Heart left ventricle (tissue), 16 donors: ENCODE measurements around the gene ESPN. TPM values are rescaled to one million over a fixed set of nuclear protein-coding genes. Genes with fewer than 3 reads are reported as not detected.
A peak's percentile ranks its signal among the peaks of the same experiment; 100 is the strongest.

Experiments used
- ATAC-seq, 4 donors: fragments of 200-7000 bp; cut with Tn5 transposase; one replicate each; pipeline ENCODE4 v1.9.1; 2020 to 2022; ENCODE audit warnings: moderate library complexity in 4 of 4, mild to moderate bottlenecking in 3 of 4, moderate number of reproducible peaks in 1 of 4
- DNase-seq, 5 donors: peaks; one replicate each; pipeline ENCODE4 v3.0.0-alpha.2; 2020
- H3K27ac ChIP-seq, 12 donors: fragments of 200-600 bp; sonication (generic) in 4 of 12; one replicate each; pipeline versions ENCODE4 v1.5.0 to v1.8.0; 2016 to 2022; ENCODE audit warnings: mild to moderate bottlenecking in 2 of 12
- H3K27me3 ChIP-seq, 9 donors: fragments of 200-600 bp; sonication (generic) in 2 of 9; one replicate each; pipeline versions ENCODE4 v1.5.1 to v1.8.0; 2016 to 2022; ENCODE audit warnings: mild to moderate bottlenecking in 3 of 9
- H3K36me3 ChIP-seq, 9 donors: fragments of 200-600 bp; sonication (generic) in 2 of 9; one replicate each; pipeline versions ENCODE4 v1.5.0 to v1.8.0; 2018 to 2022; ENCODE audit warnings: mild to moderate bottlenecking in 2 of 9
- H3K4me1 ChIP-seq, 12 donors: fragments of 200-600 bp; sonication (generic) in 4 of 12; one replicate each; pipeline versions ENCODE4 v1.5.0 to v1.8.0; 2016 to 2022; ENCODE audit warnings: mild to moderate bottlenecking in 3 of 12
- H3K4me3 ChIP-seq, 12 donors: fragments of 200-600 bp; sonication (generic) in 4 of 12; one replicate each; pipeline versions ENCODE4 v1.5.0 to v1.8.0; 2017 to 2022; ENCODE audit warnings: mild to moderate bottlenecking in 9 of 12, moderate library complexity in 4 of 12
- H3K9me3 ChIP-seq, 12 donors: fragments of 200-600 bp; sonication (generic) in 4 of 12; one replicate each; pipeline versions ENCODE4 v1.5.0 to v1.8.0; 2016 to 2022; ENCODE audit warnings: mild to moderate bottlenecking in 1 of 12
- CTCF ChIP-seq, 12 donors: fragments of 200-600 bp; sonication (generic) in 4 of 12; IDR thresholded peaks; one replicate each; pipeline versions ENCODE4 v1.5.0 to v1.8.0; 2018 to 2022; ENCODE audit warnings: antibody characterized with exemption in 12 of 12, mild to moderate bottlenecking in 5 of 12
- POLR2A ChIP-seq, 2 donors: fragments of 450-650 bp; IDR thresholded peaks; one replicate each; pipeline ENCODE4 v1.6.1; 2017; ENCODE audit warnings: antibody characterized with exemption in 2 of 2, mild to moderate bottlenecking in 2 of 2, moderate library complexity in 2 of 2
- WGBS, 4 donors: extraction: QIAGEN DNeasy Blood & Tissue Kit in 2 of 4; methylation state at CpG; one replicate each; pipeline versions ENCODE4 v1.1.5 to v1.1.7; 2013 to 2018; 5-methylcytosine and 5-hydroxymethylcytosine counted together
- intact Hi-C, 10 donors: fragments of 100-400 bp; cut with DNase I; formaldehyde crosslinking; loops; one replicate each; pipeline versions ENCODE4 v1.11.1 to v1.14.2; 2022
- polyA plus RNA-seq, 2 donors: library from polyadenylated mRNA; stranded (reverse); fragments of 200-250 nt; gene quantifications; one replicate each; pipeline ENCODE4 v1.2.3, GENCODE V29; 2013
- total RNA-seq, 9 donors: library from RNA; depleted of rRNA in 2 of 9; stranded (reverse); fragments of >200 nt in 2 of 9; fragmentation: NEBNext Ultra II Directional in 3 of 9; extraction: Animal tissue kit (Norgen Biotek cat#: 25700) in 3 of 9; gene quantifications; one replicate each; pipeline versions ENCODE4 v1.1.0 to v1.2.4, GENCODE V29; 2016 to 2023
- donor health status: ischemic (EF 13 %, LVEDD 7.1; RV severe dilation, severe dysfunction).
- donor health status: healthy with polysubstance abuse.
- donor health status: DM: no; HTN: yes; CAD: no.
- donor health status: DM: no; HTN: no; CAD: no.
- donor health status: ischemic (EF 25% LVEDD 6.9; RV normal size, moderate dysfunction).
- donor health status: ischemic (EF 25% LVEDD 5.7; RV mildly dilated, moderate dysfunction).
- donor health status: healthy.
- donor health status: DM: yes; HTN: yes; CAD: no.
- donor health status: ischemic (EF 35%, LVEDD 5.7; RV mildly dilated, moderate dysfunction).
- donor health status: nonischemic (EF 11% LVEDD 7.7; RV severe dilation, severe dysfunction).
- donor health status: DM: yes; HTN: yes; CAD: no.
- donor health status: PGD.
- donor health status: ischemic (EF 29% LVEDD 5.4; RV normal size, mild dysfunction).
- donor health status: nonischemic (EF 23%, LVEDD 6.1; RV moderate dilation, normal function).

Gene ESPN
- total and polyA plus RNA-seq, 11 donors: 0.10 to 1.3 (median 0.21) TPM; not detected in 6

- Histone ChIP-seq H3K4me1 (peaks cover 7 to 80% (median 52%) of the 10 kb centered on the region in 12 donors), H3K27ac (peak overlapping the region in 4 of 12 donors; percentile 11 to 87 (median 64)), H3K4me3 (no peak overlapping the region), H3K27me3 (peaks cover 0 to 16% (median 0%) of the 10 kb centered on the region in 9 donors), H3K9me3 (no peaks in the 10 kb centered on the region), H3K36me3 (no peaks in the 10 kb centered on the region)
- ATAC-seq: no peak
- DNase-seq: no peak
- TF ChIP-seq POLR2A (IDR thresholded peaks at IDR 0.05) (no peak), CTCF (IDR thresholded peaks at IDR 0.05) (no peak)
- intact Hi-C loops: loop anchor here in 2 of 10 donors (5.0 to 10.0 kb wide), 2 partner anchors 53 to 126 kb away; partner anchors contain the start of genes NOL9 (in 1 of the 2) and THAP3 (in 1 of the 2)
- 64 to 90% (median 80%) methylated on average over 1 to 4 of the region's 4 CpGs for WGBS, 4 donors
These were observed 74.7 kb downstream of the ESPN start for GRCh38 chr1:6499296-6499695.

DNA sequence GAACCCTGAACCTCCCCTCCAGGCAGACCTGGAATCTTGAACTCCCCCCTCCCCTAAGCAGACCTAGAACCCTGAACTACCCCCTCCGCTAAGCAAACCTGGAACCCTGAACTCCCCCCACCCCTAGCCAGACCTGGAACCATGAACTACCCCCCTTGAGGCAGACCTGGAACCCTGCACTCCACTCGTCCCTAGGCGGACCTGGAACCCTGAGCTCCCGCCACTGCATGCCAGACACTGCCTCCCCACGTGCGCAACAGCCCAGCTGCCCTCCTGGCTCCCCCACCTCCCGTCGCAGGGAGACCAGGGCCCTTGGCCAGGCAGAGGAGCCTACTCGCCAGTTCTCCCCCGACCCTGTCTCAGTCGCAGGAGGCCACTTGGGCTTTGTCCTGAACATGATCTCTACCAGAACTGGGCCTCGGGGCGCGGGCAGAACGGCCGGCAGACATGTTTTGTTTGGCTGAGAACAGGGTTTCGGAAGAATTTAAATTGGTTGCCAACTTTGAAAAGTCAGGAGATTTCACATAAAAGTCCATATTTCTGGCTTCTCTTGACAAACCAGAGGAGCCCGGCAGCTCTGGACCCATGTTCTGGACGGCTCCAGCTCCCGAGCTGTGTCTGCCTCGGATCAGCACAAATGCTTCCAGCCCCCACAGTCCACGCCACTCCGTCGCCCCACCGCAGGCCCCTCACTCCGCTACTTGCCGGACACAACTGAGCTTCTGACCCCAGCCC lies 76.1 kb downstream of the ESPN start:
- no peaks in the 10 kb centered on the region for H3K36me3 ChIP-seq
- ATAC-seq (no peak), DNase-seq (peak in 1 of 5 donors; percentile 48)
- H3K9me3 ChIP-seq: no peaks in the 10 kb centered on the region
- no peak overlapping the region for H3K4me3 ChIP-seq
- H3K27me3 ChIP-seq: peaks cover 0 to 16% (median 0%) of the 10 kb centered on the region in 9 donors
- WGBS, 4 donors: 74 to 85% (median 78%) methylated on average over 18 to 27 of the region's 27 CpGs
- intact Hi-C loops: no loop called here
- H3K27ac ChIP-seq: peak overlapping the region in 6 of 12 donors; percentile 38 to 74 (median 67)
- peaks cover 7 to 66% (median 50%) of the 10 kb centered on the region in 12 donors for H3K4me1 ChIP-seq
- TF ChIP-seq CTCF (IDR thresholded peaks at IDR 0.05) (no peak), POLR2A (IDR thresholded peaks at IDR 0.05) (no peak)

DNA sequence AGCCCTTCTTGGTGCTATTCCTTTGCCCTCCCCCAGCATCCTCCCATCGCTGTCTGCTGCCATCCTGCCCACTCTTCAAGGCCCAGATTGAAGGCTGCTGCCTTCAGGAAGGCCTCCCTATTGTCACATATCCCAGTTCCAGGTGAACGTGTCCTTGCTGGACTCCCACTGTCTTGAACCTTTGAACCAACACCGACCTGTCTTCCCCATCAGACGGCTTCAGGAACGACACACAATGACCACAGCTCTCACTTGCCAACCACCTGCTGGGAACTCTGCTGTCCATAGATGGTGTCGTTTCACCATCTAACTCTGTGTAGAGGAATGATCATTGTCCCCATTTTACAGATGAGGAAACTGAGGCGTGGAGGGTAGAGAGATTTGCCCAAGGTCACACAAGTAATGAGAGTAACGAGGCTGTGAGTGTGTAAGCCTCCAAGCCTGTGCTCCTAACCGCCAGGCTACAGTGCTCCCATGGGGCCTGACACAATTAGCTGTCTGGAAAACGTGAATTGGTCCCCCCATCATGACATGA lies 76.8 kb downstream of the ESPN start:
- WGBS, 4 donors: 74 to 77% (median 75%) methylated on average over 10 of the region's 10 CpGs
- H3K27ac ChIP-seq: peak overlapping the region in 9 of 12 donors; percentile 6 to 74 (median 65)
- no peak overlapping the region for H3K4me3 ChIP-seq
- no peak for TF ChIP-seq POLR2A (IDR thresholded peaks at IDR 0.05)
- no peak for TF ChIP-seq CTCF (IDR thresholded peaks at IDR 0.05)
- intact Hi-C loops: no loop called here
- ATAC-seq (no peak), DNase-seq (peak in 1 of 5 donors; percentile 24)
- no peaks in the 10 kb centered on the region for H3K36me3 ChIP-seq
- H3K4me1 ChIP-seq: peaks cover 7 to 59% (median 46%) of the 10 kb centered on the region in 12 donors
- H3K9me3 ChIP-seq: no peaks in the 10 kb centered on the region
- peaks cover 0 to 13% (median 0%) of the 10 kb centered on the region in 9 donors for H3K27me3 ChIP-seq
